ENCODE data around the gene NTSR1.

- TF ChIP-seq CTCF (IDR thresholded peaks at IDR 0.05) (no peak), EZH2 (IDR thresholded peaks at IDR 0.05; ENCODE audit: borderline replicate concordance, insufficient read depth, low read depth, low read length, poor library complexity, severe bottlenecking) (no peak)
Observed at GRCh38 chr20:62736026-62736406, 27.4 kb downstream of the NTSR1 start.

Measured in B cell (primary cell).